Activated CD4-positive, alpha-beta T cell treated with anti-CD3 and anti-CD28 coated beads for 1 hour (primary cell): Measurements from ENCODE around the gene PRKCH.

ENCODE experiments used
- DNase-seq: peaks from one replicate; pipeline ENCODE4 v3.0.0-alpha.2; 2020

The PRKCH gene

DNA sequence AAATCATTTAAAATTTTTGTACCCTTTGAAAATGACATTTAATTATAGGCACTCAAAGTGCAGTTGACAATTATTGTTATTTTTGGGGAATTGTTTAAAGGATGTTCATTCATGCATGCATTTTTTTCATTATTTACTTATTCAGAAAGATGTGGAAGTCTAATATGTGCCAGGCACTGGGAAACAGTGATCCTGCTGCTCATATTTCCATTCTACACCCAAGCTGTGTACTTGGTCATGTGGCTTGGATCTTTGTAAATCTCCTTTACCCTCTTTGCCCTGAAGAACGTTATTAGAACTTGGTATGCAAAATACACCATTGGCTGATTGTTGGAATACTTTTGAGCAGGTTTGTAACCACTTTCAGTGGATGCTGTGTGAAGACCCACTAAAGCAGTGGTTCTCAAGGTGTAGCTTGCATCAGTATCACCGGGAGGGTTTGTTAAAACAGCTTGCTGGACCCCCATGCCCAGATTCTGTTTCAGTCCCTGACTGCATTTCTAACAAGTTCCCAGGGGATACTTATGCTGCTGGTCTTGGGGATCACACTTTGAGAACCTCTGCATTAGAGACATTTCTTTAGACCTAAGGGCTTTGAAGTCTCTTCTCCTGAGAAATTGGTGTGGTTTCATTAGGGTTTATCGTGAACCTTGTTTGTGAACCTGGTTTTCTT lies 47.5 kb downstream of the PRKCH start:
- DNase-seq, result no peak

DNA sequence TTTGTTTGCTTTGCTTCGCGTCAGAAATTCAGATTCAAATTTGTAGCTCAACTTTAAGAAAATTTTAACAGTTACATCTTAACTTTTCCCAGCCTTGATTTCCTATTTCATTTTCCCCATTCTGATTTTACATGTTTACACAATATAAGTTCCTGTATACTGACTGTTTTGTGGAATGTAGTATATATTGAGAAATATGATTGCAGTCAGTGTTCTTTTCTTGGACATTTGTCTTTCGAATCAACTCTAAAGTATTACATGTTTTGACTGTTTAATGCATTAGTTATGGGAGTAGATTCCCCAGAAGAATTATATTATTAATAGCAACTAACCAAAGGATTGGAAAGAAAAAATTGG lies 48.1 kb downstream of the PRKCH start:
- no peak for DNase-seq

DNA sequence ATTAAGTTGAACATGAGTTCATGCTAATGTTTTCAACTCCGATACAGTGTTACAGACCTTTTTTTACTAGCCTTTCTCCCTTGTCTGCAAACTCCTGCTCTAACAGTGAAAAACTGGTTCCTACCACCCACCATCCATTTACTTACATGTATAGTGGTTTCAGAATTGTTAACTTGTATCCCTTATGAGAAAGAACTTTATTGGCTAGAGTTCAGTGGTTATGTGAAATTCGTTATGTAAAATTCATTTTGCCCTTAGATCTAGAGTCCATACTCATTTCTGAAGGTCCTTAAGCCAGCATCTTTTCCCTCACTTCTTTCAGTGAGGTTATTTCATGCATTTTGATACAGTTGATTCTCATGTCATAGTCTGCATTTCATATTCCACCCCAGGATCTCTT lies 51.0 kb downstream of the PRKCH start:
- DNase-seq, result no peak

- DNase-seq, result no peak
Observed at GRCh38 chr14:61372842-61373555, 51.6 kb downstream of the PRKCH start.

DNA sequence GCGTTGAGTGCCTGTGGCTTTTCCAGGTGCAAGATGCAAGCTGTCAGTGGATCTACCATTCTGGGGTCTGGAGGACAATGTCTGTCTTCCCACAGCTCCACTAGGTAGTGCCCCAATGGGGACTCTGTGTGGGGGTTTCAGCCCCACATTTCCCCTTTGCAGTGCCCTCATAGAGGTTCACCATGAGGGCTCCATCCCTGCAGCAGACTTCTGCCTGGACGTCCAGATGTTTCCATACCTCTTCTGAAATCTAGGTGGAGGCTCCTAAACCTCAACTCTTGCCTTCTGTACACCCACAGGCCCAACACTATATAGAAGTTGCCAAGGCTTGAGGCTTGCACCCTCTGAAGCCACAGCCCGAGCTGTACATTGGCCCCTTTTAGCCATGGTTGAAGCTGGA lies 52.9 kb downstream of the PRKCH start:
- no peak for DNase-seq

DNA sequence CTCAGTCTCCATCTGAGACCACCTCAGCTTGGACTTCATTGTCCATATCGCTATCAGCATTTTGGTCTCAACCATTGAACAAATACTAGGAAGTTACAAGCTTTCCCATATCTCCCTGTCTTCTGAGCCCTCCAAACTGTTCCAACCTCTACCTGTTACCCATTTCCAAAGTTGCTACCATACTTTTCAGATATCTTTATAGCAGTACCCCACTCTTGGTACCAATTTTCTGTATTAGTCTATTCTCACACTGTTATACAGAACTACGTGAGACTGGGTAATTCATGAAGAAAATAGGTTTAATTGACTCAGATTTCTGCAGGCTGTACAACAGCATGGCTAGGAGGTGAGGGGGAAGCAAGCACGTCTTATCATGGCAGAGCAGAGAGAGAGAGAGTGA lies 53.8 kb downstream of the PRKCH start:
- no peak for DNase-seq

- DNase-seq, result no peak
Observed at GRCh38 chr14:61376314-61376713, 54.9 kb downstream of the PRKCH start.

GRCh38 chr14:61377749-61378148 lies 56.4 kb downstream of the PRKCH start:
- no peak for DNase-seq

DNA sequence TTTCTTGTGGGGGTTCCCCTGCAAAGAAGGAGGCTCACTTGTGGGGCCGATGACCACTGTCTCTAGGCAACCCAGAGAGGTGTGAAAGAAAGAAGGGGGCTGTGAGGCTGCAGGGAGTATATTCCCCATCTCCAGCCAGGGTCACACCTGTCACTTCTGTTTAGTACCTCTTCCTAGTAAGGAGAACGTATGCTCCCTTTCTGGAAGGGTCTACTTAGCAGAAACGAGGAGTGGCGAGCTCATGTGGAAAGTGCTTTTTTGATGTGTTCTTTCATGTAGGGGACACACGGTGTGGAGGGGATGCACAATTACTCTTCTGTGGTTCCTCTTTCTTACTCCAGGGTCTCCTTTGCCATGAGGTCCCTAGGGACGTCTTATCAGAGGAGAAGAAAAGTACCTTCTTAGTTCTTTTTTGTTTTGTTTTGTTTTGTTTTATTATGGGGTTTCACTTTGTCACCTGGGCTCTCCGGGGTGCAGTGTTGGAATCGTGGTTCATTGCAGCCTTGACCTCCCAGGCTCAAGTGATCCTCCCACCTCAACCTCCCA lies 58.3 kb downstream of the PRKCH start:
- DNase-seq, result no peak

DNA sequence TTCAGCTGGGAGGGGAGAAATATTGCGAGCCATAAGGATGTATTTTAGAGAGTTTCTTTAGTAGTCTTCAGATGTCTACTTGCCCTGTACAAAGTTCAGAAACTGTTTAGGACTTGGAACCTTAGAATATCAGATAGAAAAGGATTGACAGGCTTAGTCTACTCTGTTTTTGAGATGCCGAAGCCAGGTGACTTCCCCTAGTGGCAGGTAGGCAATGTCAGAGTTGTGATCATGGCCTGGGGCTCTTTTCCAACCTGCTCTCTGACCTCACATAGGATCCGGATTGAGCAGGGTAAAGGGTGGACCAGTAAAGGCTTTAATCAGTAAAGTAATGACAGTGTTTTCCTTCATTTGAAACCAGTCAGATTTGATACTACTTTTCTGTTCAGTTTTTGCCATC lies 59.6 kb downstream of the PRKCH start:
- DNase-seq, result no peak

DNA sequence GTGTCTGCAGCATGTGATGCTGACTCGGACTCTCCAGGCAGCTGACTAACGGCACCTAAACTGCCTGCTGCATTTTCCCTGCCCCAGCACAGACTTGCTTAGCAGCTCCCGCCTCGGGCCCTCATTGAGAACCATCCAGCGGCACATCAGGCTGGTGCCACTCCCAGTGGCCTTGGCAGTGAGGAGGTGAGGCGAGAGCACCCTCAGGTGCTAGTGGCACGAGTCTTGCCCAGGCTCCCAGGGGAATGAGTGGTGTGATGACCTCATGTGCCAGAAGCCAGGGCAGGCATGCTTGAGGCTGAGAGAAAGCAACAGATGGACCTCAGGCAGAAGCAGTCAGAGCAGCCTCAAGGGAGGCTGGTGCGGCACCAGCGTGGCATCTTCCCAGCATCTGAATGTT lies 60.2 kb downstream of the PRKCH start:
- DNase-seq, result no peak

- DNase-seq, result no peak
Observed at GRCh38 chr14:61382842-61383241, 61.5 kb downstream of the PRKCH start.

- DNase-seq, result no peak
Observed at GRCh38 chr14:61385002-61385685, 63.8 kb downstream of the PRKCH start.

DNA sequence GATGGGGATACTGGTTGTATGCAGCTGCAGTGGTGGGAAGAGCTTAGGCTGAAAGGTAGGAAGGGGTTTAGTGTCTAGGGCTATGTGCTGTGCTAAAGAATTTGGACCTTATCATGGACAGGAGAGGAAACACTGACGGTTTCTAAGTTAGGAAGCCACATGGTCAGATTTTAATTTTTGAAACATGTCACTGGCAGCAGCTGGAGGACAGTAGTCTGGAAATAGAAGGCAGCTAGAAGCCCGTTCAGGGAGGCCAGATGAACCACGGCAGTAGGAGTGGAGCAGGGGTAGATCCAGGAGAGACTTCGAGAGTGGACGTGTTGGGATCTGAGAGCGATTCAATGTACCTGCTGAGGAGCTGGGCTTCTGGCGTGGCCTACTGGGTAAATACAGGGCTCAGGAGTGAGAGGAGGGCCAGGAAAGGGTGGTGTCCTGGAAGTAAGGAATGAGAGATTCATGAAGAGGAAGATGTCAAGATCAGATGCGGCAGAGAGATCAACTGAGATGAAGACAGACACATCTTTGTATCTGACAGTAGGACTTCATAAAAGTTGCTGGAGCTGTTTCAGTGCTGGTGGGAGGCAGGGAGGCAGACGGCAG lies 64.9 kb downstream of the PRKCH start:
- no peak for DNase-seq

DNA sequence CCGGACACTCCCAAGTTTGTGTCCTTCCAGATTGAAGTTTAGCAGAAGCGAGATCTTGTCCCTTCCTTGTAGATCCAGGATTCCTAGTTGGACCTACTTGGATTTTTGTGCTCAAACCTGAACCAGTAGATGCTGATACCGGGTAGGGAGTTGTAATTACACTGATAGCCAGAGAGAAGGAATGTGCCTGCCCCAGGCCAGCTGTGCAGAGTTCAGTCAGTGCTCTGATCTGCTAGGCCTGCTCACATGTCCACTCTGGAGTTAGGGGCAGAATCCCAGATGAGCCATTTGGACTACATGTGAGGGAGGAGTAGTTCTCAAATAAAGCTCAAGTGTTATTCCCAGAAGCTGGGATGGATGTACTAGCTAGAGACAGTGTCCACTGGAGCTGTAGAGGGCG lies 65.7 kb downstream of the PRKCH start:
- DNase-seq, result no peak

DNA sequence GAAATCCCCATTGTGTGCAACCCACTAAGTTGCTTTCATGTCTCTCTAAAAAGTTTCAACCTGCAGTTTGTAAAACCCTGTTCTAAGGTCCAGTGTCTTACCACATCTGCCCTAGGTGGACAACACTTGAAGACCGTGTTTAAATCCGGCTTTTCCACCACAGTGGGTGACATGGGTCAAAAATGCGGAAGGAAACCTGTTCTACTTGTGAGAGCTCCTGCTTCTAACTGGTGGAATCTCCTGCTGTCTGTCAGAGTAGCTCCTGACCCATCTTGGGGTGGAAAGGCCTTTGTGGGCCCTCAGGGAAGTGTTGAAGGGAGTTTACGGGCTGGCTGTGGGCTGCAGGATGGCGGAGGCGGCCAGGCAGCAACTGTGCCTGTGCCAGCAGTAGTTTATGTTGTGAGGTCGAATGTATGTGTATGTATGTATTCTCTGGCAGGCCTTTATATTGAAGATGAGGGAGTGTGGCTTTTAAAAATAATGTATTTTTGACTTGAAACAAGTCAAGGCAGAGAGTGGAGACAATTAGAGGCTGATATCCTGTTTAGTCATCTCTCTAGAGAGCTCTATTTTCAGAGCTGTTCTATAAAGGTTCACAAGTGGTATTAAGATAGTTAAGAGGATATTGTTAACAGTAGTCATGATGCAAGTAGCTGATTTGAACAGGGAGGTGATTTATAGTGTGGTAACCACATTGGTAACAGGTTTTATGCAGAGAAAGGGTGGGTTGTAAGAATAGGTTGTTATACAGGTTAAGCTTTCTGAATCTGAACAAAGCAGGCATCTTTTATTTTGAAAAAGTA lies 67.0 kb downstream of the PRKCH start:
- no peak for DNase-seq

DNA sequence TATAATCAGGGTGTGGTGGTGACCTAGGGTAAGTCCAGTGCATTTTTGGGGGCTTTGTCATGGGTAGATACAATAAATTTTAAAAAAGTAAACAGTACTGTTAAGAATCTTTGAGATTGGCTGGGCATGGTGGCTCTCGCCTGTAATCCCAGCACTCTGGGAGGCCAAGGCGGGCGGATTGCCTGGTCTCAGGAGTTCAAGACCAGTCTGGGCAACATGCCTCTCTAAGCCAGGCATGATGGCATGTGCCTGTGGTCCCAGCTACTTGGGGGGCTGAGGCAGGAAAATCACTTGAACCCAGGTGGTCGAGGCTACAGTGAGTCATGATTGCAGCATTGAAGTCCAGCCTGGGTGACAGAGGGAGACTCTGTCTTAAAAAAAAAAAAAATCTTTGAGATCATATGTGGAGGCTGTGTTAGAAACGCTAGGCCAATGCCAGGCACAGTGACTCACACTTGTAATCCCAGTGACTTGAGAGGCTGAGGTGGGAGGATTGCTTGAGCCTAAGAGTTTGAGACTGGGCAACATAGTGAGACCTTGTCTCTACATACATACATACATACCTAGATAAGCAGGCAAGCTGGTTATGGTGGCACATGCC lies 67.7 kb downstream of the PRKCH start:
- DNase-seq, result no peak

GRCh38 chr14:61391119-61391518 lies 69.7 kb downstream of the PRKCH start:
- DNase-seq, result no peak

DNA sequence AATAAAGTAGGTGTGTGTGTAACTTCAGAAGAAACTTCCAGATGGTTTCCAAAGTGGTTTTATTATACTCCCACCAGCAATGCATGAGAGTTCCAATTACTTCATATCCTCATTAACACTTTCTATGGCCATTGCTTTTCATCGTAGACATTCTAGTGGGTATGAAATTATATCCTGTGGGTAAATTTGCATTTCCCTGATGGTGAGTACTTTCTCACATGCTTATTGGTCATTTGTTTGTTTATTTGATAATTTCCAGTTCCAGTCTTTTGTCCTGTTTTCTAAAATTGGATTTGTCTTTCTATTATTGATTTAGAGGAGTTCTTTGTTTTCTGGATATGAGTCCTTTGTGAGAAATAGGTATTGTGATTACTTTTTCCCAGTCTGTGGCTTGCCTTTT lies 70.9 kb downstream of the PRKCH start:
- DNase-seq, result no peak

DNA sequence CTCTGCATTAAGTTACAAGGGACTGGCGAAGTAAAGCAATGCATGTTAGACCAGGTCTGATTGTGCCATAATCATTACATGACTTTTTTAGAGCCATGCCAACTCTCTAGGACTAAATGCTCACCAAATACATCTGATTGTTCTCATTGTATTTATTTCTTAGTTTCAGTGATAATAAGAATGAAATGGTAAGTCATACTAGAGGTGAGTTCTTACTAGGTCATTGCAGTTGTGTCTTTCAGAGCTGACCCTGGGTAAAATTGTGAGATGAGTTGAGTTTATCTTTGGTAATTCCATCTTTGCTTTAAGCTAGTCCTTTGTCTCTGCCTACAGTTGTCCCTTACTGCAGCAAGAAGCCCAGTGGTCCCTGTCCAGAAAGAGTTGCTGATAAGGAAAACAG lies 73.2 kb downstream of the PRKCH start:
- no peak for DNase-seq

- DNase-seq, result no peak
Observed at GRCh38 chr14:61395115-61395725, 73.8 kb downstream of the PRKCH start.

GRCh38 chr14:61396279-61396678 lies 74.9 kb downstream of the PRKCH start:
- DNase-seq, result no peak
